Thyroid gland (tissue), 4 donors: ENCODE results near the gene ATAD3C. TPM values are rescaled to one million over a fixed set of nuclear protein-coding genes. Genes with fewer than 3 reads are reported as not detected.
A peak's percentile ranks its signal among the peaks of the same experiment; 100 is the strongest.
"Not testable (repeated sequence)": the region's sequence is repeated elsewhere in the genome, so short reads cannot be mapped to it uniquely, and the experiment has no call there.

ENCODE experiments used
- DNase-seq, 2 donors: peaks; one replicate each; pipeline ENCODE4 v3.0.0-alpha.2; 2019
- H3K27ac ChIP-seq, 3 donors: fragments of 200-600 bp; sonication (generic); 1 replicate in 2 of 3; 2 replicates in 1 of 3; pipeline ENCODE4 v1.5.1; 2016 to 2019; ENCODE audit warnings: mild to moderate bottlenecking in 1 of 3, moderate library complexity in 1 of 3
- H3K27me3 ChIP-seq: fragments of 200-600 bp; sonication (generic); one replicate; pipeline ENCODE4 v1.5.1; 2019
- H3K36me3 ChIP-seq, 2 donors: fragments of 200-600 bp; sonication (generic); one replicate each; pipeline ENCODE4 v1.5.1; 2016 to 2019
- H3K4me1 ChIP-seq, 2 donors: fragments of 200-600 bp; sonication (generic); one replicate each; pipeline ENCODE4 v1.5.1; 2017 to 2019
- H3K4me3 ChIP-seq, 3 donors: fragments of 200-600 bp; sonication (generic); replicated peaks in 1 of 3; 1 replicate in 2 of 3; 2 replicates in 1 of 3; pipeline ENCODE4 v1.5.1; 2016; ENCODE audit warnings: mild to moderate bottlenecking in 1 of 3
- H3K9me3 ChIP-seq: fragments of 200-600 bp; sonication (generic); one replicate; pipeline ENCODE4 v1.5.1; 2017
- POLR2A ChIP-seq, 2 donors: fragments of 450-650 bp; IDR thresholded peaks; one replicate each; pipeline ENCODE4 v1.6.1; 2017; ENCODE audit warnings: antibody characterized with exemption in 2 of 2, mild to moderate bottlenecking in 2 of 2, moderate library complexity in 1 of 2
- WGBS, 2 donors: methylation state at CpG; one replicate each; pipeline ENCODE4 v1.1.5; 2017; 5-methylcytosine and 5-hydroxymethylcytosine counted together
- intact Hi-C: fragments of 100-400 bp; cut with DNase I; formaldehyde crosslinking; loops from one replicate; pipeline ENCODE4 v1.15.1; 2023
- total RNA-seq, 4 donors: library from RNA; depleted of rRNA; stranded (reverse); fragments of >200 nt; gene quantifications; one replicate each; pipeline ENCODE4 v1.2.3, GENCODE V29; 2016
- TF ChIP-seq, protein P1 (sequence below), 6 experiments: fragments of 200-600 bp in 3 of 6; fragments of 450-650 bp in 3 of 6; sonication (generic) in 3 of 6; IDR thresholded peaks; one replicate each; pipeline ENCODE4 v1.5.1; 2016 to 2019; ENCODE audit warnings: antibody characterized with exemption in 6 of 6, mild to moderate bottlenecking in 2 of 6, inconsistent platforms in 1 of 6, moderate library complexity in 1 of 6

The ATAD3C gene
- total RNA-seq, 4 donors from 2014 or later = 4.9 to 29.9 (median 15.1) TPM

GRCh38 chr1:1460540-1461130 is 11.1 kb downstream of the ATAD3C start:
- TF ChIP-seq POLR2A (IDR thresholded peaks at IDR 0.05) = no peak
- TF ChIP-seq, protein P1, sequence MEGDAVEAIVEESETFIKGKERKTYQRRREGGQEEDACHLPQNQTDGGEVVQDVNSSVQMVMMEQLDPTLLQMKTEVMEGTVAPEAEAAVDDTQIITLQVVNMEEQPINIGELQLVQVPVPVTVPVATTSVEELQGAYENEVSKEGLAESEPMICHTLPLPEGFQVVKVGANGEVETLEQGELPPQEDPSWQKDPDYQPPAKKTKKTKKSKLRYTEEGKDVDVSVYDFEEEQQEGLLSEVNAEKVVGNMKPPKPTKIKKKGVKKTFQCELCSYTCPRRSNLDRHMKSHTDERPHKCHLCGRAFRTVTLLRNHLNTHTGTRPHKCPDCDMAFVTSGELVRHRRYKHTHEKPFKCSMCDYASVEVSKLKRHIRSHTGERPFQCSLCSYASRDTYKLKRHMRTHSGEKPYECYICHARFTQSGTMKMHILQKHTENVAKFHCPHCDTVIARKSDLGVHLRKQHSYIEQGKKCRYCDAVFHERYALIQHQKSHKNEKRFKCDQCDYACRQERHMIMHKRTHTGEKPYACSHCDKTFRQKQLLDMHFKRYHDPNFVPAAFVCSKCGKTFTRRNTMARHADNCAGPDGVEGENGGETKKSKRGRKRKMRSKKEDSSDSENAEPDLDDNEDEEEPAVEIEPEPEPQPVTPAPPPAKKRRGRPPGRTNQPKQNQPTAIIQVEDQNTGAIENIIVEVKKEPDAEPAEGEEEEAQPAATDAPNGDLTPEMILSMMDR (IDR thresholded peaks at IDR 0.05) = no peak
- Histone ChIP-seq H3K27ac (no peak overlapping the region), H3K4me3 (no peak overlapping the region), H3K36me3 (no peaks in the 10 kb centered on the region), H3K4me1 (peaks cover 5 to 13% of the 10 kb centered on the region in 2 donors), H3K9me3 (no peaks in the 10 kb centered on the region), H3K27me3 (no peaks in the 10 kb centered on the region)
- DNase-seq = no peak
- intact Hi-C loops = no loop called here
- 78 to 87% methylated on average over 21 to 23 of the region's 27 CpGs for WGBS, 2 donors

- no peaks in the 10 kb centered on the region for H3K36me3 ChIP-seq
- DNase-seq = peak; percentile 6 to 7
- H3K9me3 ChIP-seq = no peaks in the 10 kb centered on the region
- no peaks in the 10 kb centered on the region for H3K27me3 ChIP-seq
- H3K4me1 ChIP-seq = peaks cover 5 to 13% of the 10 kb centered on the region in 2 donors
- intact Hi-C loops = no loop called here
- 45 to 60% methylated on average over 11 to 16 of the region's 18 CpGs for WGBS, 2 donors
- peak overlapping the region; percentile 69 to 84 (median 76) for H3K27ac ChIP-seq
- H3K4me3 ChIP-seq = peak overlapping the region in 2 of 3 donors; percentile 23 to 24
- TF ChIP-seq, protein P1 (IDR thresholded peaks at IDR 0.05) = no peak
- no peak for TF ChIP-seq POLR2A (IDR thresholded peaks at IDR 0.05)
Observed at GRCh38 chr1:1461721-1462317, 12.3 kb downstream of the ATAD3C start.

DNA sequence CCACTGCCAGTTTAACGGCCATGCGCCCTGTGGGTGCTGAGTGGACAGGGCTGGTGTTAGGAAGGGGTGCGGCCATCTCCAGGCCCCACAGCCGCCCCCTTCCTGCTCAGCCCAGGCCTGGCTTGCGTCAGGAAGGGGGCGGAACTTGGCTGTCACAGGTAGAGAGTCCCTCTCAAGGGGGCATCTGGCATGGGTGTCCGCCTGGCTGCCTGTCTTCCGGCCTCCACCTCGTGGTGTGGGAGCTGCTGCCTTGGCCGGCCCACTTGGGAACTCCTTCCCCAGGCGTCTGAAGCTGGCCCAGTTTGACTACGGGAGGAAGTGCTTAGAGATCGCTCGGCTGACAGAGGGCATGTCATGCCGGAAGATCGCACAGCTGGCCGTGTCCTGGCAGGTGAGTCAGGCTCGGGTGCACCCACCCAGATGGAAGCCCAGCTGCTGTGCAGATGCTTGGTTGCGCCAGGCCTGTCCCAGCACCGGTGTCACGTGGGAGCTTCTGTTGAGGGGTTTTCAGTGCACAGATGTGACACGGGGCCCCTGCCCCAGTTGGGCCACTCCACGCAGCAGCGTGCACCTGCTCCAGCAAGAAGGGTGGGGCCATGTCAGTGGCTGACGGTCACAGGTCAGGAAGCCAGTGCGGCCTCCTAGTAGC is 13.0 kb downstream of the ATAD3C start:
- WGBS, 2 donors = 16 to 37% methylated on average over 2 to 11 of the region's 26 CpGs
- peak; percentile 96 for DNase-seq
- intact Hi-C loops = no loop called here
- Histone ChIP-seq H3K4me1 (peaks cover 5 to 13% of the 10 kb centered on the region in 2 donors), H3K36me3 (no peaks in the 10 kb centered on the region), H3K27me3 (no peaks in the 10 kb centered on the region), H3K27ac (peak overlapping the region; percentile 69 to 84 (median 76)), H3K4me3 (peak overlapping the region in 2 of 3 donors; percentile 23 to 24), H3K9me3 (no peaks in the 10 kb centered on the region)
- TF ChIP-seq POLR2A (IDR thresholded peaks at IDR 0.05) = peak in 1 of 2 donors; percentile 58
- TF ChIP-seq, protein P1 (IDR thresholded peaks at IDR 0.05) = peak in 1 of 6 experiments; percentile 12

DNA sequence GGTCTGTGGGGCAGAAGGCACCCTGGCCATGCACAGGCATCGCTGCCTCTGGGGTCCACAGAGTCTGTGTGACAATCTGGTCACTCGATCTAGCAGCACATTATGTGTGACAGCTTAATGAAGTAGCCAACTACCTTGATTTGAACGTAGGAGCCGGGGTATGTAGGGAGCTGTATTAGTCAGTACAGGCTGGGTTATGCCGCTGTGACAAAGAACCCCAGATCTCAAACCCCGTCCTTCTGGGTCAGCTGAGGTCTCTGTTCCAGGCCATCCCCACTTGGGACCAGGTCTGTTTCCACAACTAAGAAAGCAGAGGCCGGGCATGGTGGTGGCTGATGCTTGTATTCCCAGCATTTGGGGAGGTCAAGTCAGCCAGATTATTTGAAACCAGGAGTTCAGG is 13.8 kb downstream of the ATAD3C start:
- Histone ChIP-seq H3K36me3 (no peaks in the 10 kb centered on the region), H3K27me3 (no peaks in the 10 kb centered on the region), H3K4me1 (peaks cover 5 to 13% of the 10 kb centered on the region in 2 donors), H3K27ac (peak overlapping the region in 1 of 3 donors; percentile 84), H3K4me3 (no peak overlapping the region), H3K9me3 (no peaks in the 10 kb centered on the region)
- WGBS, 2 donors = 87 to 90% methylated on average over 5 to 6 of the region's 7 CpGs
- DNase-seq = no peak
- intact Hi-C loops = no loop called here
- TF ChIP-seq POLR2A (IDR thresholded peaks at IDR 0.05) = no peak
- TF ChIP-seq, protein P1 (IDR thresholded peaks at IDR 0.05) = no peak

- WGBS, 2 donors = 80 to 86% methylated on average over 7 to 32 of the region's 44 CpGs
- DNase-seq, intact Hi-C loops, H3K27me3 ChIP-seq, H3K27ac ChIP-seq, H3K4me3 ChIP-seq, H3K9me3 ChIP-seq, H3K36me3 ChIP-seq: not testable (repeated sequence)
- H3K4me1 ChIP-seq = peaks cover 7 to 16% of the 10 kb centered on the region in 2 donors
Observed at GRCh38 chr1:1468196-1468985, 18.9 kb downstream of the ATAD3C start.
